Activated CD8-positive, alpha-beta memory T cell treated with anti-CD3 and anti-CD28 coated beads for 1 hour (primary cell): ENCODE data around the gene ERAP2.
A peak's percentile ranks its signal among the peaks of the same experiment; 100 is the strongest.
"Not testable (repeated sequence)": the region's sequence is repeated elsewhere in the genome, so short reads cannot be mapped to it uniquely, and the experiment has no call there.

ENCODE experiments used
- DNase-seq, 2 donors: peaks; one replicate each; pipeline ENCODE4 v3.0.0-alpha.2; 2020; ENCODE audit warnings: low read depth in 1 of 2; ENCODE audit errors: extremely low read depth in 1 of 2

Gene ERAP2

DNA sequence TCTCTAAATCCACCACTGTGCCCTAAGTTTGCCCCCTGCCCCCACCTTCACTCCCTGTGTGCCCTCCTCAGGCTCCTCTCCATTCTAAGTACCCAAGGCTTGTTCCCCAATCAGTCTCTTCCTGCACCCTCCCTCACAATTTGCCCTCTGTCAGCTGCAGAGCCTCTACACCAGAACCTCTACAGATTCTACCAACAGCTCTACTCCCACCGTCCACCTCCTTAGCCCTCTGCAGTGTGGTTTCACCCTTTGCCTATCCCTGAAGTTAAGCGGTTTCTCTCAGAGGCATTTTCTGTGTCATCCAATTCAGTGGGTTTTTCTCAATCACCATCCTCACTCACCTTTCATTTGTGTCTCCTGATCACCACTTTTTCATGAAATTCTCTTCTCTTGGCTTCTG lies 13.2 kb upstream of the ERAP2 start:
- no peak for DNase-seq

GRCh38 chr5:96863949-96864584 lies 12.2 kb upstream of the ERAP2 start:
- no peak for DNase-seq

DNA sequence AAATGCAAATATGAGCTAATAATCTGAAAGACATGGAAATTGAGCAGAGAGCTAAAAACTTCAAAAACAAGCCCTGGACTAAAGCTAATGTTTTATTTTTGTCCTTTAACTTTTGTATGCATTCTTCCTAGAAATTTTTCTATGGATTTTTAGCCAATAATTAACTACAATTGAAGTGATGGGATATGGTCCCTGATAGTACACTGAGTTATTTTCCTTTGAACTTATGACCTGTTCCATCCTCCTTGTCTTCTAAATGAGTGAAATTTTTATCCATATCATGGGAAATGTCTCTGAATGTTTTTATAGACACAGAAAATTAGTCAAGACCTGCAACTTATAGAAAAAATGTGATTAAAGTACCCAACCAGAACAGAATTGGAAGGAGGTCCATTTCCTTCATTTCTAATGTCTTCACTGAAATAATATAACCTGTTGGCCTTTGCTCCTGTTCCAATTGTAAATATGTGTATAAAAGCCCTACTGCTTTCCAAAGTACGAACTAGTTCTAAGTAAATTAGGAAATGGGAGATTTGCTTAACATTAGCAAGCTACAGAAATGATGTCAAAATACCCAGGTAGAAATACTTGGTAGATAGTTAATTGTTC lies 11.3 kb upstream of the ERAP2 start:
- no peak for DNase-seq

- no peak for DNase-seq
Measured at GRCh38 chr5:96868603-96869371, 7.5 kb upstream of the ERAP2 start.

DNA sequence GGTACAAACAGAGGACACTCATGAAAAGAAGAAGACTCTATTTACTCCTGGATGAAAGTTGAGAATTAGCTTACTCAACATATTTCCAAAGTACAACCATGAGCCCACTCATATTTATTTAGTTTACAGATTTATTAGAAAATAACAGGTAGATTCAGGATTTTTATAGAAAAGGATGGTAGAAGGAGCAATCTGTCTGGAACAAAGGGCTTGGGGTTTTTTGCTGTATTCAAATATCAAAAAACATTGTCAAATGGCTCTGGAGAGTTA lies 7.0 kb upstream of the ERAP2 start:
- no peak for DNase-seq

GRCh38 chr5:96870094-96871026 lies 5.9 kb upstream of the ERAP2 start:
- DNase-seq = no peak

DNA sequence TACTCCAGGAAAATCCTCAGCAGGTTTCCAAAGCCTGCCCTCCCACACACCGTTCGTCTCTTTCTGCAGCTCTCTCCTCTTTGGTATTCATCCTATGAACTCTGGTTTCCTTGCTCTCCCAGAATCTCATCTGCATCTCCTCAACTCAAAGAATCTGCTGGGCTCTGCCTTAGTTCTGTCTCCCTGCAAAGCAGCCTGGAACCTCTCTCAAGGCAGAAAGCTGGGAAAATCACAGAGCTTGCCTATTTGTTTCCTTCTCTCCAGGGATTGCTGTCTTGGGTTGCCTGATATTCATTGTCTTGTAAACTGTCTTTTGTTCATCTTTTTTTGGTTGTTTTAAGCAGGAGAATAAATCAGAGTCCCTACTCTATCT lies 5.3 kb upstream of the ERAP2 start:
- no peak for DNase-seq

GRCh38 chr5:96871686-96872085 lies 4.6 kb upstream of the ERAP2 start:
- no peak for DNase-seq

DNA sequence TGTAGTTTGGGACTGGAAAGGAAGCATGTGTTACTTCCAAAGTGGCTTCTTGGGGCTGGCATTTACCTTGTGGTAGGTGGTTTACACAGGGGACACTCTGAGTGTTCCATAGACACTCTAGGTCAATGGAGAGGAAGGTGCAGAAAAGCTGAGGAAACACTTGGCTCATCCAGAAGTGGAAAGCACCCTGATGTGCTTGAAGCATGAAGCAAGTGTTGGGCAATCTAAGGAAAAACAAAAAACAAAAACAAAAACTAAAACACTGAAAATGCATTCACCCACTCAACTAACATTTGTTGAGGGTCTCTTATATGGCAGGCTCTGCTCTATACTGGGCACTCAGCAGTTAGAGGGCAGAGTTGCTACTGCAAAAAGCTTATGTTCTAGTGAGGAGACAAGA lies 2.9 kb upstream of the ERAP2 start:
- no peak for DNase-seq

DNA sequence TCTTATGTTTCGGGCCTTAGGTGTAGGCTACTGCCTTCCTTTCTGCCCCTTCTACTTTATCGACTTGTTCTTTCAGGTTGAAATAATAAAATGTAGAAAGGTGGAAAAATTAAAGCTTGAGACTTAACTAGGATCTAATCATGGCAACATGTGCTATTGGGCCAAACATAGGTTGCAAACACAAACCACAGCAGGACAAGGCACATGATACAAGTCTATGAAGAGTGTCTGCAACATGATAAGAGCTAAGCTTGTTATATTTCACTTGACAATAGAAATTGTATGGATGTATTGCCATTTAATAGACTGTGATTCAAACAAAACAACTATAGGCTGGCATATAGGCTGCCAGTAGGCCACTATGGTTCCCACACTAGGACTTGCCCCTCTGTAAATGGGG lies 1.7 kb upstream of the ERAP2 start:
- DNase-seq = no peak

GRCh38 chr5:96875791-96876291 lies 459 bp upstream of the ERAP2 start:
- DNase-seq = no peak

- not testable (repeated sequence) for DNase-seq
Measured at GRCh38 chr5:96876977-96877469, 723 bp downstream of the ERAP2 start.

GRCh38 chr5:96879665-96880064 lies 3.4 kb downstream of the ERAP2 start:
- DNase-seq = no peak

DNA sequence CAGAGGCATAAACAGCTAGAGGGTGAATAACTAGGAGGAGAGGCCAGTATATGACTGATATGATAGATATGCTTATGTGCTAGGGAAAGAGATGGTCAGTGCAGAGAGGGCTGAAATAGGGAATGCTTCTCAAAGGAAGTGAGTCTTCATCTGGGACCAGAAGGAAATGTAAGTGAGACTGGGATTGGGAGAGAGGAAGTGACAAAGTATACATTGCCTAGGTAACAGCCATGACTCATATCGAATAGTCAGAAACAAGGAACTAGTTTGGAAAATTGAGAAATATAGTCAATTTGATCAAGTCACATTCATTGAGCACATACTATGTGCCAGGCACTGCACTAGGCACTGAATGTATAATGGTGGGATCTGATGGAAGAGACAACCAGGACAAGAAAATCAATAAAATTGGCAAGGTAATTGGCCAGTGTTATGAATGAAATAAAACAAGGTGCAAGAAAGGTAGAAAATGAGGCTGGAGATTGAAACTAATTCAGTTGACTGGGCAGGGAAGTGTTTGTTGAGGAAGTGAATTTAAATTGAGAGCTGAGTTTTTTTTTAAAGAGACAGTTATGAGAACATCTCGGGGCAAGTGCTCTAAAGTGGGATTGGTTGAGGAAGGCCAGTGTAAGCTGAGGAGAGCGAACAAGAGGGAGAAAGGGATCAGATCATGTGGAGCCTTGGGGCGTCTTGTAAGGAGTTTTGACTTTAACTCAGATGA lies 4.3 kb downstream of the ERAP2 start:
- no peak for DNase-seq

DNA sequence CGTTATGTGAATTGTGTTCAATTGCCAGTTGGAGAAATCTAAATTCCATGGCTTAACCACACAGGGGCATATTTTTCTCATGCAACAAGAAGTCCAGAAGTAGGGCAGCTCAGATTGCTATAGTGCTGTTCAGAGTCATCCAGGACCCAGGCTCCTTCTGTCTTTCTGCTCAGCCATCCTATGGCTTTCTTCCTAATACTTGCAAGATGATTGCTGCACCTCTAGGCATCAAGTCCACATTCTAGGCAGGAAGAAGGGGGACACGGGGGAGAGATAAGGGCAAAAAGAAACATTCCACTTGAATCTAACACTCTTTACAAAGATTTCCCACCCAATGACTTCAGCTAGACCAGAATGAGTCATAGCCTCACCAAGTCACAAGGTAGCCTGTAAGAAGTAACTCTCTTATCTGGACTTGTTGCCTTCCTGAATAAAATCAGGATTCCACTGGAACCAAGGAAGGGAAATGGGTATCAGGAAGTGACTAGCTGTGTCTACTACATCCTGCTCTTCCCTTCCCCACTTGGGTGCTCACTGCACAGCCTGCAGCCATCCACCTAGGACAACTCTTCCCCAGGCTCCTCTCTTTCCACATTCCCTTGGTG lies 5.3 kb downstream of the ERAP2 start:
- DNase-seq = no peak

GRCh38 chr5:96883871-96884270 lies 7.6 kb downstream of the ERAP2 start:
- no peak for DNase-seq

GRCh38 chr5:96884995-96885394 lies 8.7 kb downstream of the ERAP2 start:
- DNase-seq = no peak

DNA sequence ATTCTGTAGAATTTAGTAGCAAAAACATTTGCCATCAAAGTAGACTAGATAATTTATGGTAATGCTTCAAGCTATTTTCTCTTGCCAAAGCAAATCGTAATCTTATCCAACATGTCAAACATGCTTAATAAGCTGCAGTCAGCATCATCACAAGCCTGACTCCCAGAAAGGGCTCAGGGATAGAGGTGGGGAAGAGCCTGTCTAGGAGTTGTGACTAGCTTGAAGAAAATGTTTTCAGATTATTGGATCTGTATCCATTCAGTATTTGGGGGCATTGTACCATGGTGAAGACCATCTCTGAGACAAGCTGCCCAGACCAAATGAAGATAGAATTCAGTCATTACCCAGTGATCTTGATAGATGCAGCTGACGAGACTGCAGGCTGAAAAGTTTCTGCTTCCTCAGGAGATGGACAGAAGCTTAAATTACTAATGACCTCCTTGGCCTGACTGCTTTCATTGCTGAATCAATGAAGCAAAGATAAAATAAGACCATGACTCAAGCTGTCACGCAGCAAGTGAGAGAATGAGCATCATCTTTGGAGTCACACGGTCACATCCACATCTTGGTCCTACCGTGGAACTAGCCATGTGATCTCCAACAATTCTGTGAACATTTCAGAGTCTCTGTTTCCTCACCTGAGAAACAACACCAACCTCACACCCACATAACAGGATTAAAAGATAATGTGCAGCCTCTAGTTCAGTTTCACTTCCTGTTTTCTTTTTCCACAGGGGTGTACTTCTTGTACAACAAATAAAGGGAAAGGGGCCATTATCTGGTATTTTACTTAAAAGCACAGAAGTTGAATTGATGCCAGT lies 9.4 kb downstream of the ERAP2 start:
- DNase-seq = peak in 1 of 2 donors; percentile 5

DNA sequence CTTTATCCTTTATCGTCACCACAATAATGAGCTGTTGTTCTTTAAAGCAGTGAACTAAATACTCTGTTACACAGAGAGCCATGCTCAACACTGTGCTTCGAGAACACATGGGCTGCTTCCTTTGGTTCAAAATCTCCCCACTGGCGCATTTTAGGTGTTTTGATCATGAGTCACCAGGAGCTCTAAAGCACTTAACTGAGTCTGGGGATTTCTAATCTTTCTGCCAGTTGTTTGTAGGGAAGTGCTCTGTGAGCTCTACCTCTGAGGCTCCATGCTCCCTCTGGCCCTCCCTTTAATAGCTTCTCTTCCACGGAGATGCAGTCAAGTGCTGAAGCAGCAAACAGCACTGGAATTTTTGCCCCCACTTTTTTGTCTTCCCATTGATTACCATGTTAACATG lies 17.0 kb downstream of the ERAP2 start:
- DNase-seq = no peak
